Activated CD8-positive, alpha-beta T cell treated with anti-CD3 and anti-CD28 coated beads, Interleukin-2, amount 10 ng/mL, durations not matched to agents 7 days and 5 days (primary cell): ENCODE data around the gene EIF2S2. TPM values are rescaled to one million over a fixed set of nuclear protein-coding genes. Genes with fewer than 3 reads are reported as not detected.
"Not testable (repeated sequence)": the region's sequence is repeated elsewhere in the genome, so short reads cannot be mapped to it uniquely, and the experiment has no call there.

Experiments
- ATAC-seq: fragments of 150-1000 bp; cut with Tn5 transposase; one replicate; pipeline ENCODE4 v1.10.0; 2021; ENCODE audit warnings: moderate library complexity
- CTCF ChIA-PET: fragments of 350-600 bp; sonication (Branson Sonifier 250); formaldehyde crosslinking; loops from one replicate; lab custom pipeline; 2021; ENCODE audit warnings: antibody characterized with exemption; lab: Charles Lee
- POLR2A ChIA-PET: fragments of 350-600 bp; sonication (Branson Sonifier 250); formaldehyde crosslinking; loops from one replicate; lab custom pipeline; 2021; ENCODE audit warnings: antibody characterized with exemption; lab: Charles Lee
- DNase-seq: peaks from one replicate; pipeline ENCODE4 v3.0.0-alpha.2; 2020
- H3K27ac Mint-ChIP-seq: one replicate; pipeline ENCODE4 v1.8.0; 2021; ENCODE audit warnings: mild to moderate bottlenecking, mixed read lengths
- H3K27me3 Mint-ChIP-seq: one replicate; pipeline ENCODE4 v1.8.0; 2021; ENCODE audit warnings: low read depth, mixed read lengths
- H3K36me3 Mint-ChIP-seq: one replicate; pipeline ENCODE4 v1.8.0; 2021; ENCODE audit warnings: low read depth, mixed read lengths
- H3K4me1 Mint-ChIP-seq: one replicate; pipeline ENCODE4 v1.8.0; 2021; ENCODE audit warnings: low read depth, mixed read lengths
- H3K4me3 Mint-ChIP-seq: one replicate; pipeline ENCODE4 v1.8.0; 2021; ENCODE audit warnings: mild to moderate bottlenecking, mixed read lengths
- H3K9me3 Mint-ChIP-seq: one replicate; pipeline ENCODE4 v1.8.0; 2022; ENCODE audit warnings: mixed read lengths; ENCODE audit not compliant: insufficient read depth
- total RNA-seq, 2 experiments: library from RNA; stranded (reverse); gene quantifications; one replicate each; pipeline ENCODE4 v1.2.3, GENCODE V29; 2021

The EIF2S2 gene, protein sequence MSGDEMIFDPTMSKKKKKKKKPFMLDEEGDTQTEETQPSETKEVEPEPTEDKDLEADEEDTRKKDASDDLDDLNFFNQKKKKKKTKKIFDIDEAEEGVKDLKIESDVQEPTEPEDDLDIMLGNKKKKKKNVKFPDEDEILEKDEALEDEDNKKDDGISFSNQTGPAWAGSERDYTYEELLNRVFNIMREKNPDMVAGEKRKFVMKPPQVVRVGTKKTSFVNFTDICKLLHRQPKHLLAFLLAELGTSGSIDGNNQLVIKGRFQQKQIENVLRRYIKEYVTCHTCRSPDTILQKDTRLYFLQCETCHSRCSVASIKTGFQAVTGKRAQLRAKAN
- total RNA-seq, result 10 to 100 TPM; 94.4 to 94.7 TPM

DNA sequence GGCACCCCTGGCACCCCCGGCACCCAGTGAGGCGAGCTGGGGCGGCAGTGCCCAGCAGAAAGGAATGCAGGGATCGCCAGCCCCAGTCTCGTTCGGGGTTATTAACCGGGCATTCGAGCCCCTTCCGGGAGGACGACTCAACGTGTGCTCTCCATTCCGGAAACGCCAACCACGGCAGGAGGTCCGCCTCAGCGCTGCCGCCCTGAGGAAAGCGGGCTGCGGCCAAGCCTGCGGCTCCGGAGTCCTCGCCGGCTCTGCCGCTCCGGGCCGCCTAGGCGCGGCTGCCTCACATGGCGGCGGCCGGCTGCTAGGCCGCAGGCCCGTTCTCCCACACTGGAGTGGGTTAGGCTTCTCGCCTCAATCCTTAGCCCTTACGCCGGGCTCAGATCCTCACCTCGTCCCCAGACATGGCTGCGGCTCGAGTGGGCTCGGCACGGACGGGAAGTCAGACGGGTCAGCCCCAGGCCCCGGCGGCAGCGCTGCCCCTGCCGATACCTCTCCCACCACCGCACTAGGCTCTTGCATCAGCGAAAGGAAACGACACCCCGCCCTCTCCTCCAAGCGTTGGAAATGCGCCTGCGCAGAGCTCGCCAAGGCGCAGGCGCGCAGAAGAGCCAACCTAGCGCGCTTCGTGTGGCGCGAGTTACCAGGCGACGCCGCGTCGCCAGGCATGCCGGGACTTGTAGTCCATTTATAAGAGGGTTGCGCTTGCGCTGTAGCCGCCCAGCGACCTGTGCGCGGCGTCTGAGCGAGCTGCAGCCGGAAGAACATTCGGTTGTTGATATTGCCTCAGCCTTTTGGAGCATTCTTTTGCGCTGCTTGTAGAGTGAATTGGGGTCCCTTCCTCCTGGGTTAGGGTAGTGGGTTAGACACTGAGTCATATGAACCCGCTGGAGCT is at the start of gene EIF2S2:
Gene EIF2S2 (minus strand): TSS at position 542 of the 898 bp plus-strand sequence. CDS start 133 bp downstream, at position 409.
- Mint-ChIP-seq H3K36me3 (peaks cover 42% of the 10 kb centered on the region), H3K27me3 (peaks cover 5% of the 10 kb centered on the region), H3K4me1 (peaks cover 40% of the 10 kb centered on the region), H3K9me3 (no peaks in the 10 kb centered on the region), H3K4me3 (peak within 1 kb of the TSS; percentile 88), H3K27ac (peak within 1 kb of the TSS; percentile 99)
- peak; percentile 89 for ATAC-seq
- peak; percentile 97 for DNase-seq
- ChIA-PET POLR2A (interaction anchor here (0.6 to 2.6 kb wide), 41 partner anchors 8 to 731 kb away, joined by 3 to 33 read pairs (median 4); partner anchors contain the start of genes CDK5RAP1, CHMP4B, DYNLRB1 and ITCH), CTCF (interaction anchor here (0.9 to 2.5 kb wide), 12 partner anchors 9 to 445 kb away, joined by 3 to 16 read pairs (median 4); partner anchors contain the start of genes ACTL10 and RALY)

DNA sequence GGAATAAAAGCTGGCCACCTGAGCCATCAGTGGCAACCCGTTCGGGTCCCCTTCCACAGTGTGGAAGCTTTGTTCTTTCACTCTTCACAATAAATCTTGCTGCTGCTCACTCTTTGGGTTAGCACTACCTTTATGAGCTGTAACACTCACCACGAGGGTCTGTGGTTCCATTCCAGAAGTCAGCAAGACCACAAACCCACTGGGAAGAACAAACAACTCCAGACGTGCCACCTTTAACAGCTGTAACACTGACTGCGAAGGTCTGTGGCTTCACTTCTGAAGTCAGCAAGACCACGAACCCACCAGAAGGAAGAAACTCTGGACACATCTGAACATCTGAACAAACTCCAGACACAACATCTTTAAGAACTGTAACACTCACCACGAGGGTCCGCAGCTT is 45.7 kb upstream of the EIF2S2 start:
- H3K4me3 Mint-ChIP-seq, POLR2A ChIA-PET, CTCF ChIA-PET, H3K9me3 Mint-ChIP-seq, H3K36me3 Mint-ChIP-seq, H3K27ac Mint-ChIP-seq, ATAC-seq: not testable (repeated sequence)
- H3K27me3 Mint-ChIP-seq, result peaks cover 22% of the 10 kb centered on the region
- DNase-seq, result peak; percentile 23
- H3K4me1 Mint-ChIP-seq, result peaks cover 17% of the 10 kb centered on the region

DNA sequence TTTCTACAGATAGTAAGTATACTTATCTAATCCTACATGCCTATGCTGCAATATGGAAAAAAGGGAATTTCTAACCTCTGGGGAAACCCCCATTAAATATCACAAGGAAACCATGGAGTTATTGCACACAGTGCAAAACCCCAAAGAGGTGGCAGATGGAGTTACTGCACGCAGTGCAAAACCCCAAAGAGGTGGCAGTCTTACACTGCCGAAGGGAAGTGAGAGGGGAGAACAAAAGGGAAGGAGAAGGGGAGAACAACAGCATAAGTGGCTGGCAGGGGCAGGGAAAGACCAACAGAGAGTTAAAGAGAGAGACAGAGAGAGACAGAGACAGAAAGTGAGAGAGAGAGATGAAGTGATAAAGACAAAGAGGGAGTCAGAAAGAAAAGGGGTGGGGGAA is 43.8 kb upstream of the EIF2S2 start:
- H3K27me3 Mint-ChIP-seq, result peaks cover 20% of the 10 kb centered on the region
- H3K27ac Mint-ChIP-seq, result no peak overlapping the region
- no peak overlapping the region for H3K4me3 Mint-ChIP-seq
- ChIA-PET CTCF (no interaction called here), POLR2A (no interaction called here)
- peaks cover 17% of the 10 kb centered on the region for H3K4me1 Mint-ChIP-seq
- ATAC-seq, result no peak
- H3K36me3 Mint-ChIP-seq, result no peaks in the 10 kb centered on the region
- no peak for DNase-seq
- H3K9me3 Mint-ChIP-seq, result no peaks in the 10 kb centered on the region

DNA sequence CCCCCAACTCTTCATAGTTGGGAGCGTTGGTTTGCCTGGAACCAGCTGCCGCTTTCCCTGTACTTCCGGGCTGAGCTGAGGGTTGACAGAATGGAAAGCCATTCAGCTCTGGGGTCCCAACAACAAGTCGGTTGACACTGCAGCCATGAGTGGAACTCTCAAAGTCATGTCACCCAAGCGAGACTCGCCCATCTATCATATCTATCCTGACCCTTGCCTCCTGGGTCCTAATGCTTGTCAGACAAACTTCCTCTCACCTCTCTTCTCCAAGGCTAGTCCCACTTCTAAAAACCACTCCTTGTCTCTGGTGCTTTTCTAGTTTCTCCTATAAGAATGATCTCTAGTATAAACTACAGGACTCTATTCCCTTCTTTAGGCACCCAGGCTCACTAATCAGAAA is 41.1 kb upstream of the EIF2S2 start:
- H3K36me3 Mint-ChIP-seq, CTCF ChIA-PET, DNase-seq, H3K27ac Mint-ChIP-seq, H3K9me3 Mint-ChIP-seq, H3K4me3 Mint-ChIP-seq, ATAC-seq, POLR2A ChIA-PET: not testable (repeated sequence)
- Mint-ChIP-seq H3K4me1 (peaks cover 17% of the 10 kb centered on the region), H3K27me3 (peaks cover 15% of the 10 kb centered on the region)

DNA sequence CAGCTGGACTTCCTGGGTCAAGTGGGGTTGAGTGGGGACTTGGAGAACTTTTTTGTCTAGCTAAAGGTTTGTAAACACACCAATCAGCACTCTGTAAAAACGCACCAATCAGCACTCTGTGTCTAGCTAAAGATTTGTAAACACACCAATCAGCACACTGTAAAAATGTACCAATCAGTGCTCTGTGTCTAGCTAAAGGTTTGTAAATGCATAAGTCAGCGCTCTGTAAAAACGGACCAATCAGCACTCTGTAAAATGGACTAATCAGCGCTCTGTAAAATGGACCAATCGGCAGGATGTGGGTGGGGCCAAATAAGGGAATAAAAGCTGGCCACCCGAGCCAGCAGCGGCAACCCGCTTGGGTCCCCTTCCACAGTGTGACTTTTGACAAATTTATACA is 40.0 kb upstream of the EIF2S2 start:
- not testable (repeated sequence) for H3K36me3 Mint-ChIP-seq, H3K4me1 Mint-ChIP-seq, H3K9me3 Mint-ChIP-seq

DNA sequence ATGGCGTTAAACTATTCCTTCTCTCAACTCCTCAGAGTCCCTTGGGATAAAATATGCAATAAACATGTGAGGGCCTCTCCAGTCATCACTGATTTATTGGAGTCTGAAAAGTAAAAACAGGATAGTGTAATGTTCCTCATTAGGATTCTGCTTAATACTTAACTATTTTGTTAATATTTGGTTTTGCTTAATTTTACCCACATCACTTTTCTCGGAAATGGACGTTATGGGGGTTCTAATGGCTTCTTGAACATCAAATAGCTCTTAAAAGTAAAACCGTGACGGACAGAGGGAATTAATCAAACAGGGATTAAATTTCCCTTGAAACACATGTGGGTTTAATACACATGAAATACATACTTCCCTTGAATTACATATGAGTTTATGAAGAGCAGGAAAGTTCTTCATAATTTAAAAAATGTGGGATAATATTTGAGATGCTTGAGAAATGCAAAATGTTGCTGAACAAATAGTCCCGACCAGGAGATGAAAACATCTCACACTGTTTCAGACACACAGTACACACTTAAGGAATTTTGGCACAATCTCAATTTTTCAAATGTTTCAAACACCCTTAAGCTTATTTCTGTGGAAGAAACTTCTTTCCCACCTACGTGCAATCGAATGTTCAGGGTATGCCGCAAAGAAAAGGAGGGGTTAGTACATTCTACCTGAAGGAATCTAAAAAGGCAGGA is 38.4 kb upstream of the EIF2S2 start:
- ChIA-PET POLR2A (no interaction called here), CTCF (no interaction called here)
- H3K9me3 Mint-ChIP-seq, result no peaks in the 10 kb centered on the region
- H3K27ac Mint-ChIP-seq, result no peak overlapping the region
- H3K4me1 Mint-ChIP-seq, result no peaks in the 10 kb centered on the region
- H3K4me3 Mint-ChIP-seq, result no peak overlapping the region
- no peaks in the 10 kb centered on the region for H3K36me3 Mint-ChIP-seq
- no peak for DNase-seq
- no peak for ATAC-seq
- H3K27me3 Mint-ChIP-seq, result peaks cover 6% of the 10 kb centered on the region

More for the DNA sequence above, 40.0 kb upstream of the EIF2S2 start:
- POLR2A ChIA-PET, H3K4me3 Mint-ChIP-seq, ATAC-seq, DNase-seq, H3K27ac Mint-ChIP-seq: not testable (repeated sequence)
- peaks cover 11% of the 10 kb centered on the region for H3K27me3 Mint-ChIP-seq
- CTCF ChIA-PET, result interaction anchor here (0.6 kb wide), 1 partner anchor 1053 kb away, joined by 3 read pairs; no protein-coding TSS in a partner anchor

DNA sequence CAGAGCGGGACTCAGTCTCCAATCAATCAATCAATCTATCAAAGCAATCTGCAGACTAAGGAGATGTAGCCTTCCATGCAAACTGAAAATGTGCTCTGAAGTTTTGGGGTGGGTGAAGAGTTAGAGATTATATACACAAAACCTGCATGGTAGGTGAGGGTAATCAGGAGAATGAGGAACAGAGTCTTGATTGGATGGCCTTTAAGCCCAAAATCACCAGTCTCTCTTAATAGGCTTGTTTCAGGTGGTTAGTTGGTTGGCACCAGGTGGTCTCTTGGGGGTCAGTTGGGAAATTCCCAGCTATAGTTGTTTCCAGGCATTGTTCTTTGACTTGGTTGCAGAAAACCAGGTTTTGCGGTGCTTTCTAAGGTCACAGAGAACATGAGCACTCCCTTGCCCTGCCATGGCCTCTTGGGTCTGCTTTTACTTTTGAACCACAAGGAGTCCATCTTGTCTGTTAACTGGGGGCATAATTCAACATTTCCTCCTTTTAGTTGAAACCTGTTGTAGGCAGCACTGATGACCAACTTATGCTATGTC is 33.3 kb upstream of the EIF2S2 start:
- no peaks in the 10 kb centered on the region for H3K9me3 Mint-ChIP-seq
- ChIA-PET CTCF (no interaction called here), POLR2A (no interaction called here)
- no peak for DNase-seq
- H3K27me3 Mint-ChIP-seq, result peaks cover 14% of the 10 kb centered on the region
- H3K4me1 Mint-ChIP-seq, result no peaks in the 10 kb centered on the region
- no peak for ATAC-seq
- no peaks in the 10 kb centered on the region for H3K36me3 Mint-ChIP-seq
- H3K4me3 Mint-ChIP-seq, result no peak overlapping the region
- H3K27ac Mint-ChIP-seq, result no peak overlapping the region

DNA sequence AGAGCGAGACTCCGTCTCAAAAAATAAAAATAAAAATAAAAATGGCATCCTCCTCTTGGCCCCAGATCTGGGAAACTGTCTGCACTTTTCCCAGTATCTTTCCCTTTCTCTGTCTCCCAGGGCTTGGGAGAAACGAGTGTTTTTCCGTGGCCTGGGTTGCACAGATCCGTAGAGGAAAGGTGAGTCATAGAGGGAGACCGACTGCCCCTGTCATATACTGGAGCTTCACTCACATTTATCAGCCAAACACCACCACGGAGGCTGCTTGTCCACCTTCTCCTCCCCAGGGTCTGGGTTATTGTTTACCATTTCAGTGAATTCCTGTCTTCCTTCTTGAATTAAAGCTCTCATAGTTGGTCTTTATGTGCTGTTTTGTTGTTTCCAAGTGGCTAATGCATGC is 31.9 kb upstream of the EIF2S2 start:
- H3K27ac Mint-ChIP-seq, result no peak overlapping the region
- ATAC-seq, result no peak
- ChIA-PET CTCF (no interaction called here), POLR2A (no interaction called here)
- peaks cover 4% of the 10 kb centered on the region for H3K4me1 Mint-ChIP-seq
- no peaks in the 10 kb centered on the region for H3K9me3 Mint-ChIP-seq
- H3K27me3 Mint-ChIP-seq, result peaks cover 21% of the 10 kb centered on the region
- no peaks in the 10 kb centered on the region for H3K36me3 Mint-ChIP-seq
- DNase-seq, result no peak
- no peak overlapping the region for H3K4me3 Mint-ChIP-seq

DNA sequence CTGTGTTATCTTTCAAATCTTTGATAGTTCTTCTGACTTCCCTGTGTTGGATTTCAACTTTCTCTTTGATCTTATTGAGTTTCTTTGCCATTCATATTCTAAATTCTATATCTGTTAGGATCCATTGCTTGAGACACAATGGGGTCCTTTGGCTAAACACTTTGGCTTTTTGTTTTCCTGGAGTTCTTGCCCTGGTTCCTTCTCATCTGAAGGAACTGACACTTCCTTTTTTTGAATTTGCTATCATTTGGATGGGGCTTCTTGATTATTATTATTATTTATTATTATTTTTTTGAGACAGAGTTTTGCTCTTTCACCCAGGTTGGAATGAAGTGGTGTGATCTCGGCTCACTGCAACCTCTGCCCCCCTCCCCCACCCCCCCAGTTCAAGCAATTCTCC is 30.1 kb upstream of the EIF2S2 start:
- POLR2A ChIA-PET, result no interaction called here
- H3K36me3 Mint-ChIP-seq, result no peaks in the 10 kb centered on the region
- ATAC-seq (no peak), DNase-seq (no peak)
- no peak overlapping the region for H3K4me3 Mint-ChIP-seq
- CTCF ChIA-PET, result no interaction called here
- peaks cover 21% of the 10 kb centered on the region for H3K27me3 Mint-ChIP-seq
- peaks cover 6% of the 10 kb centered on the region for H3K4me1 Mint-ChIP-seq
- no peak overlapping the region for H3K27ac Mint-ChIP-seq
- no peaks in the 10 kb centered on the region for H3K9me3 Mint-ChIP-seq

DNA sequence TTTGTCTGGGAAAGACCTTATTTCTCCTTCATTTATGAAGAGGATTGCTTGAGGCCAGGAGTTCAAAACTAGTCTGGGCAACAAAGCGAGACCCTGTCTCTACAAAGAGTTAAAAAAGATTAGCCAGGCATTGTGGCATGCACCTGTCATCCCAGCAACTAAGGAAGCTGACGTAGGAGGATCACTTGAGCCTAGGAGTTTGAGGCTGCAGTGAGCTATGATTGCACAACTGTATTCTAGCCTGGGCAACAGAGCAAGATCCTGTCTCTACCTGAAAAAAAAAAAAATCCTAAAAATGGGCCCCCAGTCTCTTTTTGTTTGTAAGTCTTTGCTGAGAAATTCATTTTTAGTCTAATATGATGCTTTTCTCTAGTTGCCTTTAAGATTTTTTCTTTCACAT is 29.2 kb upstream of the EIF2S2 start:
- POLR2A ChIA-PET, result no interaction called here
- Mint-ChIP-seq H3K9me3 (no peaks in the 10 kb centered on the region), H3K27ac (no peak overlapping the region), H3K4me3 (no peak overlapping the region), H3K36me3 (no peaks in the 10 kb centered on the region), H3K27me3 (peaks cover 21% of the 10 kb centered on the region), H3K4me1 (peaks cover 6% of the 10 kb centered on the region)
- CTCF ChIA-PET, result interaction anchor here (1.6 kb wide), 1 partner anchor 226 kb away, joined by 4 read pairs; no protein-coding TSS in a partner anchor
- DNase-seq (no peak), ATAC-seq (no peak)

DNA sequence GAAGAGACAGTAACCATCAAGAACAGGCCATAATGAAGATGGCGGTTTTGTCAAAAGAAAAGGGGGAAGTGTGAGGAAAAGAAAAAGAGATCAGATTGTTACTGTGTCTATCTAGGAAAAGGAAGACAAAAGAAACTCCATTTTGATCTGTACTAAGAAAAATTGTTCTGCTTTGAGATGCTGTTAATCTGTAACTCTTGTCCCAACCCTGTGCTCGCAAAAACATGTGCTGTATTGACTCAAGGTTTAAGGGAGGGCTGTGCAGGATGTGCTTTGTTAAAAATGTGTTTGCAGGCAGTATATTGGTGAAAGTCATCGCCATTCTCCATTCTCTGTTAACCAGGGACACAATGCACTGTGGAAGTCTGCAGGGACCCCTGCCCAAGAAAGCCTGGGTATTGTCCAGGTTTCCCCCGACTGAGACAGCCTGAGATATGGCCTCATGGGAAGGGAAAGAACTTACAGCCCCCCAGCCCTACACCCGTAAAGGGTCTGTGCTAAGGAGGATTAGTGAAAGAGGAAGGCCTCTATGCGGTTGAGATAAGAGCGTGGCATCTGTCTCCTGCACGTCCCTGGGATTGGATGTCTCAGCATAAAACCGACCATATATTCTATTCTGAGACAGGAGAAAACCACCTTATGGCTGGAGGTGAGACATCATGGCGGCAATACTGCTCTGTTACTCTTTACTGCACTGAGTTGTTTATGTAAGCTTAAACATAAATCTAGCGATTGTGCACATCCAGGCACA is 23.7 kb upstream of the EIF2S2 start:
- DNase-seq, H3K36me3 Mint-ChIP-seq, ATAC-seq, POLR2A ChIA-PET, H3K27ac Mint-ChIP-seq, H3K4me1 Mint-ChIP-seq, CTCF ChIA-PET, H3K4me3 Mint-ChIP-seq, H3K9me3 Mint-ChIP-seq: not testable (repeated sequence)
- H3K27me3 Mint-ChIP-seq, result peaks cover 10% of the 10 kb centered on the region
